CD4-positive, alpha-beta T cell (primary cell): ENCODE results near the gene FBXO9. TPM values are rescaled to one million over a fixed set of nuclear protein-coding genes. Genes with fewer than 3 reads are reported as not detected.

Experiments used
- ATAC-seq: fragments of 200-7000 bp; cut with Tn5 transposase; one replicate; pipeline ENCODE4 v1.10.0; 2022; ENCODE audit warnings: mild to moderate bottlenecking; ENCODE audit not compliant: poor library complexity
- CTCF ChIA-PET: fragments of 350-600 bp; sonication (Branson Sonifier 250); formaldehyde crosslinking; loops from one replicate; lab custom pipeline; 2021; ENCODE audit warnings: antibody characterized with exemption, inconsistent platforms; lab: Charles Lee
- POLR2A ChIA-PET: fragments of 350-600 bp; sonication (Branson Sonifier 250); formaldehyde crosslinking; loops from one replicate; lab custom pipeline; 2021; ENCODE audit warnings: antibody characterized with exemption, inconsistent platforms; lab: Charles Lee
- DNase-seq, 14 experiments: peaks; one replicate each; pipeline ENCODE4 v3.0.0-alpha.2; 2013 to 2020; ENCODE audit warnings: mixed read lengths in 2 of 14
- H3K27ac ChIP-seq, 2 donors: one replicate each; pipeline versions ENCODE4 v1.5.1 to v1.7.0; 2013; ENCODE audit warnings: low read length in 2 of 2, low read depth in 1 of 2, mild to moderate bottlenecking in 1 of 2
- H3K27me3 ChIP-seq, 2 experiments: 1 replicate in 1 of 2; 2 replicates in 1 of 2; pipeline versions ENCODE4 v1.6.1 to v1.7.0; 2013; ENCODE audit warnings: low read length in 2 of 2, control low read depth in 1 of 2, mild to moderate bottlenecking in 1 of 2, moderate library complexity in 1 of 2; ENCODE audit not compliant: insufficient read depth in 2 of 2, control insufficient read depth in 1 of 2
- H3K36me3 ChIP-seq: one replicate; pipeline ENCODE4 v1.6.1; 2013; ENCODE audit warnings: low read length, control low read depth; ENCODE audit not compliant: insufficient read depth
- H3K4me1 ChIP-seq: one replicate; pipeline ENCODE4 v1.6.1; 2013; ENCODE audit warnings: low read length, control low read depth; ENCODE audit not compliant: insufficient read depth
- H3K4me3 ChIP-seq: one replicate; pipeline ENCODE4 v1.5.1; 2013; ENCODE audit warnings: mild to moderate bottlenecking, low read length, moderate library complexity
- H3K9me3 ChIP-seq, 2 experiments: 1 replicate in 1 of 2; 2 replicates in 1 of 2; pipeline versions ENCODE4 v1.6.1 to v1.7.0; 2013; ENCODE audit warnings: low read length in 2 of 2, mild to moderate bottlenecking in 2 of 2, control low read depth in 1 of 2, moderate library complexity in 1 of 2; ENCODE audit not compliant: control insufficient read depth in 1 of 2, insufficient read depth in 1 of 2
- H3K27ac Mint-ChIP-seq: one replicate; pipeline ENCODE4 v1.8.0; 2020; ENCODE audit warnings: mixed read lengths
- H3K27me3 Mint-ChIP-seq: one replicate; pipeline ENCODE4 v1.8.0; 2021; ENCODE audit warnings: mixed read lengths
- H3K36me3 Mint-ChIP-seq: one replicate; pipeline ENCODE4 v1.8.0; 2021; ENCODE audit warnings: low read depth, mixed read lengths
- H3K4me1 Mint-ChIP-seq: one replicate; pipeline ENCODE4 v1.8.0; 2021; ENCODE audit warnings: low read depth, mixed read lengths
- H3K4me3 Mint-ChIP-seq: one replicate; pipeline ENCODE4 v1.8.0; 2020; ENCODE audit warnings: mild to moderate bottlenecking, mixed read lengths
- H3K9me3 Mint-ChIP-seq: one replicate; pipeline ENCODE4 v1.8.0; 2020; ENCODE audit warnings: mixed read lengths
- CTCF ChIP-seq: fragments of 200-600 bp; IDR thresholded peaks from one replicate; pipeline ENCODE4 v1.8.0; 2022; ENCODE audit warnings: antibody characterized with exemption, mild to moderate bottlenecking
- intact Hi-C, 2 experiments: fragments of 100-400 bp; cut with DNase I in 1 of 2; cut with micrococcal nuclease in 1 of 2; formaldehyde crosslinking; loops; one replicate each; pipeline versions ENCODE4 v1.15.1 to v1.9.0; 2023 to 2025; cut with DNase I, micrococcal nuclease
- total RNA-seq, 174 experiments: library from RNA in 2 of 174; stranded (reverse) in 2 of 174; gene quantifications; one replicate each; pipeline ENCODE4 v1.2.3 and lab custom pipeline; 2021 to 2026

Gene FBXO9
- total RNA-seq, 2 experiments from 2014 or later: 67.3 to 77.0 TPM

DNA sequence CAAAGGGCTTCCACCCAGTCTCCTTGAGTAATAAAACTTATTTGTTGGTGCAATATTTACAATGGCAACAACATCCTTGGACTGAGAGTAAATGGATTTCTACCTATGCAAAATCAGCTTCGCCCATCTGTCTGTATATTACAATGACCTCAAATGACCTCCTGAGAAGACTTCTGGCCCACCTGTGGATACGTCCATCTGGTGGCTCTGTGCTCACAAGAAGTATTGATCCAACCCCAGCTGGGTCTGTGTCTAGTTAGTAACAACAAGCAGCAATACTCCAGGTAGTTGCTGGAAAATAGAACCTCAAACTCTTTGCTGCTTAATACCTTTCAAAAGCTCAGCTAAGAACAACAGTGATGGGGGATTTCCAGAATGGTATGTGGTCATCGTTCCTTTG, 35.4 kb upstream of the FBXO9 start:
- H3K27me3 ChIP-seq: no peaks in the 10 kb centered on the region
- TF ChIP-seq CTCF: no peak
- H3K4me3 ChIP-seq: no peak overlapping the region
- CTCF ChIA-PET: interaction anchor here (1.3 kb wide), 1 partner anchor 19 kb away, joined by 3 read pairs; no protein-coding TSS in a partner anchor
- intact Hi-C loops: no loop called here
- Mint-ChIP-seq H3K4me1 (peaks cover 4% of the 10 kb centered on the region), H3K4me3 (no peak overlapping the region), H3K9me3 (no peaks in the 10 kb centered on the region), H3K27me3 (no peaks in the 10 kb centered on the region), H3K27ac (no peak overlapping the region), H3K36me3 (peaks cover 90% of the 10 kb centered on the region)
- POLR2A ChIA-PET: interaction anchor here (1.2 kb wide), 1 partner anchor 12 kb away, joined by 3 read pairs; no protein-coding TSS in a partner anchor
- no peaks in the 10 kb centered on the region for H3K9me3 ChIP-seq
- no peak overlapping the region for H3K27ac ChIP-seq
- H3K36me3 ChIP-seq: peaks cover 64% of the 10 kb centered on the region
- ATAC-seq (no peak), DNase-seq (no peak)
- no peaks in the 10 kb centered on the region for H3K4me1 ChIP-seq

DNA sequence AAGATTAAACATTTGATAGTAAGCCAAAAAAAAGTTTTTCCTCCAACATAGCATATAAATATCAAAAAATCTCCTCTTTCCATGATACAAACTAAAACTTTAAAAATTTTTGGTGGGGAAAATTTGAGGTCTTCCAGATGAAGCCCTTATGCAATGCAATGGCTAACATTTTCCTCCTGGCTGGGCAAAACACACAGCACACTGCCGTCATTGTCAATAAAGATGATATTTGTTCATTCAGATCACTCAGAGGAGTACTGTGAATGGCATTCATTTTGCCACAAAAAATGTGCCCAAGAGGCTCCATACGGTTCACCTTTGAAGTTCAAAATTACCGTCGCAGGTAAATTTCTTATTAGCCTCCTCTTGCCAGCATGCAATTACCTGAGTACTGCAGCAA, 33.9 kb upstream of the FBXO9 start:
- Mint-ChIP-seq H3K27me3 (no peaks in the 10 kb centered on the region), H3K9me3 (no peaks in the 10 kb centered on the region), H3K27ac (no peak overlapping the region), H3K4me3 (no peak overlapping the region), H3K4me1 (no peaks in the 10 kb centered on the region), H3K36me3 (peaks cover 94% of the 10 kb centered on the region)
- H3K4me3 ChIP-seq: no peak overlapping the region
- ATAC-seq (no peak), DNase-seq (no peak)
- TF ChIP-seq CTCF: no peak
- ChIA-PET POLR2A (no interaction called here), CTCF (interaction anchor here (1.3 to 1.5 kb wide), 2 partner anchors 17 to 49 kb away, joined by 3 read pairs; no protein-coding TSS in a partner anchor)
- H3K36me3 ChIP-seq: peaks cover 76% of the 10 kb centered on the region
- no peaks in the 10 kb centered on the region for H3K4me1 ChIP-seq
- H3K27ac ChIP-seq: no peak overlapping the region
- intact Hi-C loops: no loop called here
- H3K27me3 ChIP-seq: no peaks in the 10 kb centered on the region
- no peaks in the 10 kb centered on the region for H3K9me3 ChIP-seq

DNA sequence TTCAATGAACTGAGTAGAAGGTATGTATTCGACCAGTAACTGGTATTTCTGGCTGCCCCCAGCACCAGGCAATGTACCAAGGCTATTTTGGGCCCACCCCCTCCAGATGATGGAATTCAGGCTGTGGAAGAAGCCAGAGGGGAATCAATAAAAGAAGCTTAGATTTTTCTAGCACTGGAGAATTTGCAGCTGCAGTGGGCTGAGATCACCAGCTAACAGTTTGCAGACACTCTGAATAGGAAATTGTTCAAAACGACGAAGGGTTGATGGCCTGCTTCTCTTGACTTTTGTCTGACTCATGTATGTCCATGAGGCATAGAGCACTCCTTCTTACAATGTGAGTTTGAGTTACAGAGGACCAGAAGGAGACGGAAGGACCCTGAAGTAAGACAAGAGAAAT, 32.4 kb upstream of the FBXO9 start:
- H3K4me3 ChIP-seq: no peak overlapping the region
- Mint-ChIP-seq H3K27me3 (no peaks in the 10 kb centered on the region), H3K36me3 (peaks cover 92% of the 10 kb centered on the region), H3K9me3 (no peaks in the 10 kb centered on the region), H3K27ac (no peak overlapping the region), H3K4me3 (no peak overlapping the region), H3K4me1 (no peaks in the 10 kb centered on the region)
- intact Hi-C loops: no loop called here
- TF ChIP-seq CTCF: no peak
- H3K36me3 ChIP-seq: peaks cover 70% of the 10 kb centered on the region
- no peaks in the 10 kb centered on the region for H3K27me3 ChIP-seq
- CTCF ChIA-PET: no interaction called here
- no peaks in the 10 kb centered on the region for H3K4me1 ChIP-seq
- POLR2A ChIA-PET: no interaction called here
- H3K9me3 ChIP-seq: no peaks in the 10 kb centered on the region
- DNase-seq (no peak), ATAC-seq (no peak)
- H3K27ac ChIP-seq: no peak overlapping the region
